B cell (primary cell): ENCODE measurements around the gene AGRN. TPM values are rescaled to one million over a fixed set of nuclear protein-coding genes. Genes with fewer than 3 reads are reported as not detected.

ENCODE experiments used
- ATAC-seq: fragments of 200-7000 bp; cut with Tn5 transposase; one replicate; pipeline ENCODE4 v1.10.0; 2021; ENCODE audit warnings: low read depth, mild to moderate bottlenecking, moderate number of reproducible peaks, moderate library complexity
- CTCF ChIA-PET: fragments of 350-600 bp; sonication (Branson Sonifier 250); formaldehyde crosslinking; loops from one replicate; lab custom pipeline; 2021; ENCODE audit warnings: antibody characterized with exemption, inconsistent platforms; lab: Charles Lee
- POLR2A ChIA-PET: fragments of 350-600 bp; sonication (Branson Sonifier 250); formaldehyde crosslinking; loops from one replicate; lab custom pipeline; 2021; ENCODE audit warnings: antibody characterized with exemption; lab: Charles Lee
- DNase-seq: peaks from one replicate; pipeline ENCODE4 v3.0.0; 2013
- H2AFZ ChIP-seq: 2 replicates; pipeline ENCODE4 v1.6.1; 2012; ENCODE audit warnings: mild to moderate bottlenecking, low read depth, low read length; ENCODE audit not compliant: insufficient read depth, poor library complexity, severe bottlenecking
- H3K27ac ChIP-seq, 2 donors: 1 replicate in 1 of 2; 2 replicates in 1 of 2; pipeline ENCODE4 v1.5.1; 2012 to 2013; ENCODE audit warnings: low read length in 2 of 2, mild to moderate bottlenecking in 2 of 2, moderate library complexity in 1 of 2
- H3K27me3 ChIP-seq, 4 experiments: fragments of 200-600 bp in 1 of 4; sonication (generic) in 1 of 4; replicated peaks in 1 of 4; 1 replicate in 2 of 4; 2 replicates in 2 of 4; pipeline versions ENCODE4 v1.6.1 to v1.7.0; 2013 to 2016; ENCODE audit warnings: low read length in 3 of 4, mild to moderate bottlenecking in 2 of 4, mixed read lengths in 1 of 4, moderate library complexity in 1 of 4; ENCODE audit not compliant: insufficient read depth in 4 of 4, control insufficient read depth in 3 of 4; ENCODE audit errors: control extremely low read depth in 1 of 4
- H3K36me3 ChIP-seq, 2 experiments: replicated peaks in 1 of 2; 1 replicate in 1 of 2; 2 replicates in 1 of 2; pipeline versions ENCODE4 v1.6.1 to v1.7.1; 2013; ENCODE audit warnings: low read length in 1 of 2; ENCODE audit not compliant: insufficient read depth in 2 of 2, control insufficient read depth in 1 of 2; ENCODE audit errors: control extremely low read depth in 1 of 2, extremely low read depth in 1 of 2
- H3K4me1 ChIP-seq, 2 donors: fragments of 200-600 bp in 1 of 2; sonication (generic) in 1 of 2; 1 replicate in 1 of 2; 2 replicates in 1 of 2; pipeline versions ENCODE4 v1.5.1 to v1.6.1; 2013 to 2017; ENCODE audit warnings: low read length in 2 of 2; ENCODE audit not compliant: control insufficient read depth in 2 of 2, insufficient read depth in 2 of 2
- H3K4me2 ChIP-seq: replicated peaks from 2 replicates; pipeline ENCODE3; 2012; ENCODE audit warnings: mild to moderate bottlenecking, low read depth, low read length; ENCODE audit not compliant: poor library complexity, severe bottlenecking
- H3K4me3 ChIP-seq, 5 experiments: fragments of 200-600 bp in 1 of 5; sonication (generic) in 1 of 5; 1 replicate in 3 of 5; 2 replicates in 2 of 5; pipeline versions ENCODE4 v1.5.1 to v1.7.0; 2011 to 2016; ENCODE audit warnings: low read length in 4 of 5, mild to moderate bottlenecking in 4 of 5, low read depth in 2 of 5, control low read depth in 1 of 5, moderate library complexity in 1 of 5; ENCODE audit not compliant: insufficient read depth in 1 of 5; ENCODE audit errors: control extremely low read depth in 1 of 5, extremely low read depth in 1 of 5
- H3K79me2 ChIP-seq: fragments of 200-600 bp; sonication (generic); one replicate; pipeline ENCODE4 v1.6.0; 2016; ENCODE audit warnings: low read length; ENCODE audit not compliant: control insufficient read depth, insufficient read depth
- H3K9ac ChIP-seq: fragments of 200-600 bp; sonication (generic); 2 replicates; pipeline ENCODE4 v1.6.1; 2017; ENCODE audit warnings: mild to moderate bottlenecking, low read length, moderate library complexity
- H3K9me3 ChIP-seq, 3 donors: one replicate each; pipeline versions ENCODE4 v1.6.1 to v1.7.1; 2013; ENCODE audit warnings: low read length in 2 of 3; ENCODE audit not compliant: control insufficient read depth in 2 of 3, insufficient read depth in 1 of 3; ENCODE audit errors: control extremely low read depth in 1 of 3
- H4K20me1 ChIP-seq: 2 replicates; pipeline ENCODE4 v1.6.0; 2012; ENCODE audit warnings: mild to moderate bottlenecking, low read length; ENCODE audit not compliant: insufficient read depth, control insufficient read depth, poor library complexity, severe bottlenecking
- H3K27ac Mint-ChIP-seq: one replicate; pipeline ENCODE4 v1.8.0; 2021; ENCODE audit warnings: mixed read lengths
- H3K27me3 Mint-ChIP-seq: one replicate; pipeline ENCODE4 v1.8.0; 2021; ENCODE audit warnings: mixed read lengths
- H3K4me1 Mint-ChIP-seq: one replicate; pipeline ENCODE4 v1.8.0; 2021; ENCODE audit warnings: mixed read lengths
- H3K4me3 Mint-ChIP-seq: one replicate; pipeline ENCODE4 v1.8.0; 2021; ENCODE audit warnings: mixed read lengths
- H3K9me3 Mint-ChIP-seq: one replicate; pipeline ENCODE4 v1.8.0; 2022; ENCODE audit warnings: mixed read lengths; ENCODE audit not compliant: insufficient read depth
- CTCF ChIP-seq: fragments of 200-600 bp; IDR thresholded peaks from one replicate; pipeline ENCODE4 v1.8.0; 2022; ENCODE audit warnings: antibody characterized with exemption, mild to moderate bottlenecking
- EZH2 ChIP-seq: IDR thresholded peaks from 2 replicates; pipeline ENCODE4 v1.6.1; 2012; ENCODE audit warnings: borderline replicate concordance, low read depth, mild to moderate bottlenecking, moderate library complexity, low read length; ENCODE audit not compliant: insufficient read depth, poor library complexity, severe bottlenecking
- WGBS: methylation state at CpG from one replicate; pipeline ENCODE4 v1.1.5; 2013; ENCODE audit warnings: missing lambda C conversion rate; ENCODE audit not compliant: insufficient coverage; 5-methylcytosine and 5-hydroxymethylcytosine counted together
- intact Hi-C: fragments of 100-400 bp; cut with micrococcal nuclease; formaldehyde crosslinking; loops from one replicate; pipeline ENCODE4 v1.10.0; 2022
- polyA plus RNA-seq: library from polyadenylated mRNA; depleted of rRNA; stranded (reverse); fragments of >200 nt; gene quantifications from 2 replicates; pipeline ENCODE4 v1.2.3, GENCODE V29; 2012
- total RNA-seq, 2 donors: library from RNA; stranded (reverse); fragments of 120-200 nt in 1 of 2; gene quantifications; 1 replicate in 1 of 2; 2 replicates in 1 of 2; pipeline versions ENCODE4 v1.2.3 to v1.2.4, GENCODE V29; 2013 to 2022

Gene AGRN
- total and polyA plus RNA-seq, 2 donors (not counting 1 experiment from before 2014, with no cell fraction given), result 7.3 to 31.3 TPM

DNA sequence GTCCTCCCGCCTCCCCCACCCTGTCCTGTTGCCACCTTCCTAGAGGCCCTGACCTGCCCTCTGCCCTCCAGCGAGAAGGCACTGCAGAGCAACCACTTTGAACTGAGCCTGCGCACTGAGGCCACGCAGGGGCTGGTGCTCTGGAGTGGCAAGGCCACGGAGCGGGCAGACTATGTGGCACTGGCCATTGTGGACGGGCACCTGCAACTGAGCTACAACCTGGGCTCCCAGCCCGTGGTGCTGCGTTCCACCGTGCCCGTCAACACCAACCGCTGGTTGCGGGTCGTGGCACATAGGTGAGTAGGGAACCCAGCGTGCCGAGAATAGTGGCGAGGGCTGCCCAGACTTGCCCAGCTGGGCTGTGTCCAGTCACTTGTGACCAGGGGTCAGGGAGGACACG, 33.8 kb downstream of the AGRN start:
- WGBS, result 94% methylated on average over 15 of the region's 18 CpGs
- peaks cover 7% of the 10 kb centered on the region for H3K27me3 Mint-ChIP-seq
- Histone ChIP-seq H3K9me3 (peaks cover 0 to under 1% (median 0%) of the 10 kb centered on the region in 3 donors), H3K4me3 (no peak overlapping the region), H3K27ac (no peak overlapping the region), H4K20me1 (no peaks in the 10 kb centered on the region), H3K4me1 (peaks cover 4 to 7% of the 10 kb centered on the region in 2 donors), H3K9ac (no peak overlapping the region), H3K4me2 (no peak overlapping the region), H3K36me3 (no peaks in the 10 kb centered on the region), H3K27me3 (peaks cover 0 to 13% (median 3%) of the 10 kb centered on the region in 4 experiments), H3K79me2 (no peaks in the 10 kb centered on the region), H2AFZ (no peak overlapping the region)
- ChIA-PET CTCF (interaction anchor here (0.7 kb wide), 1 partner anchor 13 kb away, joined by 3 read pairs; no protein-coding TSS in a partner anchor), POLR2A (no interaction called here)
- H3K4me3 Mint-ChIP-seq, result no peak overlapping the region
- H3K27ac Mint-ChIP-seq, result no peak overlapping the region
- intact Hi-C loops, result no loop called here
- H3K4me1 Mint-ChIP-seq, result peaks cover 6% of the 10 kb centered on the region
- DNase-seq, result no peak
- TF ChIP-seq CTCF, result no peak
- TF ChIP-seq EZH2, result no peak
- H3K9me3 Mint-ChIP-seq, result no peaks in the 10 kb centered on the region
- no peak for ATAC-seq

- H3K9me3 ChIP-seq, result peaks cover 0 to 5% (median 0%) of the 10 kb centered on the region in 3 donors
- no peak overlapping the region for H3K27ac Mint-ChIP-seq
- DNase-seq (no peak), ATAC-seq (no peak)
- no peaks in the 10 kb centered on the region for H4K20me1 ChIP-seq
- H3K27me3 ChIP-seq, result peaks cover 0 to 16% (median 4%) of the 10 kb centered on the region in 4 experiments
- no peak overlapping the region for H3K4me2 ChIP-seq
- H3K27ac ChIP-seq, result no peak overlapping the region
- H3K27me3 Mint-ChIP-seq, result peaks cover 7% of the 10 kb centered on the region
- no peaks in the 10 kb centered on the region for H3K9me3 Mint-ChIP-seq
- TF ChIP-seq EZH2 (no peak), CTCF (no peak)
- ChIA-PET CTCF (interaction anchor here (0.7 kb wide), 1 partner anchor 13 kb away, joined by 3 read pairs; no protein-coding TSS in a partner anchor), POLR2A (no interaction called here)
- no peak overlapping the region for H2AFZ ChIP-seq
- H3K79me2 ChIP-seq, result no peaks in the 10 kb centered on the region
- H3K4me3 Mint-ChIP-seq, result no peak overlapping the region
- no peaks in the 10 kb centered on the region for H3K36me3 ChIP-seq
- 95% methylated on average over 17 of the region's 18 CpGs for WGBS
- H3K4me3 ChIP-seq, result no peak overlapping the region
- intact Hi-C loops, result no loop called here
- peaks cover 6% of the 10 kb centered on the region for H3K4me1 Mint-ChIP-seq
- H3K9ac ChIP-seq, result no peak overlapping the region
- peaks cover 9 to 11% of the 10 kb centered on the region in 2 donors for H3K4me1 ChIP-seq
These were observed 34.3 kb downstream of the AGRN start for GRCh38 chr1:1054099-1054700.
